GM18517 (cell line): ENCODE measurements around the gene CELA2A.
"Not testable (repeated sequence)": the region's sequence is repeated elsewhere in the genome, so short reads cannot be mapped to it uniquely, and the experiment has no call there.

Experiments
- ATAC-seq: cut with Tn5 transposase; IDR thresholded peaks from one replicate; pipeline ENCODE4 v1.9.1; 2021; ENCODE audit warnings: mild to moderate bottlenecking, moderate library complexity; ENCODE audit not compliant: unreplicated experiment

The CELA2A gene

DNA sequence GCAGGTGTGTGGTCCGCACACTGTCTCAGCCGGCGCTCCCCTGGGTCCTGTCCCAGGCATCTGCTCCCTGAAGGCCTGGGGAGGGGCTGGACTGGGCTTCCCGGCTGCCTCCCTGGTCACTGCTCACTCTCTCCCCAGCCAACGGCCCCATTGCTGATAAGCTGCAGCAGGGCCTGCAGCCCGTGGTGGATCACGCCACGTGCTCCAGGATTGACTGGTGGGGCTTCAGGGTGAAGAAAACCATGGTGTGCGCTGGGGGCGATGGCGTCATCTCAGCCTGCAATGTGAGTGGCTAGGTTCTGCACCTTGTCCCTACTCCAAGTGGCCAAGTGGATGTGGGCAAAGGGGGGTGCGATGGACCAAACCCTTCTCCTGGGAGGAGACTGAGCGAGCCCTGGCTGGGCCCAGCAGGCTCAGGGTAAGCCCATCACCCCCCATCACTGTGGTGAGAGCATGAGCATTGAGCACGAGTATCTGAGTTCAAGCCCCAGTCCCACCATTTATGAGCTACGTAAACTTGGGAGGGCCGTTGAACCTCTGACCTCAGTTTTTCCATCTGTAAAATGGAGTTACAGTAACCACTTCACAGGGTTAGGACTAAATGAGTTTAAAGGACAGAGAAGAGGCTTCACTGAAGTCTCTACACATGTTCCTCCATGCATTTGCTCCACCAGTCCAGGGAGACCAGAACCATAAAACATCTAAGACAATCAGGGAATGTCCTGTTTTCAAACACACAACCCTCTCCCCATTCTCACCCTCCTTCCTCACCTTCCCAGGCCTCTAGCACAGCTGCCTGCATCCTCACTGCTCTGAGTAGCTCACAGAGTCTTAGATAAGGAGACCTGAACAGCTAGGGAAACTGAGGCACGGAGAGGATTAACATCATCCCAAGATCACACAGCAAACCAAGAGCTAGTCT, 11.8 kb upstream of the CELA2A start:
- no peak for ATAC-seq

DNA sequence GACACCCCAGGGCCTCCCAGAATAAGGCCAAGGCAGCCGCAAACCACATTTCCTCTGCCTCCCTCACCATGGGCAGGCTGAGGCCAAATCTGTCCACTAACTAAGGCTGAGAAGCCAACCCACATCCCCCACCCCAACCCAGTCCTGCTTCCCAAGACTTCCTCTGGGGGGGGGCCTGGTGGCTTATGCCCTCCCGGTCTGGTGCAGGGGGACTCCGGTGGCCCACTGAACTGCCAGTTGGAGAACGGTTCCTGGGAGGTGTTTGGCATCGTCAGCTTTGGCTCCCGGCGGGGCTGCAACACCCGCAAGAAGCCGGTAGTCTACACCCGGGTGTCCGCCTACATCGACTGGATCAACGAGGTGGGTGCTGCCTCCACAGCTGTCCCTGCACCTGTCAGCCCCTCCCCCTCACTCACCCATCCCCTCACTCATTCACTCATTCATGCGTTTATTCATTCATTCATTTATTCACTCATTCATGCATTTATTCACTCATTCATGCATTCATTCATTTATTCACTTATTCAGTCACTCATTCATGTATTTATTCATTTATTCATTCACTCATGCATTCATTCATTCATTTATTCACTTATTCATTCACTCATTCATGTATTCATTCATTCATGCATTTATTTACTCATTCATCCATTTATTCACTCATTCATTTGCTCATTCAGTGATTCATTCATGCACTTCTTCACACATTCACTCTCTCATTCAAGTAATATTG, 11.0 kb upstream of the CELA2A start:
- ATAC-seq = no peak

DNA sequence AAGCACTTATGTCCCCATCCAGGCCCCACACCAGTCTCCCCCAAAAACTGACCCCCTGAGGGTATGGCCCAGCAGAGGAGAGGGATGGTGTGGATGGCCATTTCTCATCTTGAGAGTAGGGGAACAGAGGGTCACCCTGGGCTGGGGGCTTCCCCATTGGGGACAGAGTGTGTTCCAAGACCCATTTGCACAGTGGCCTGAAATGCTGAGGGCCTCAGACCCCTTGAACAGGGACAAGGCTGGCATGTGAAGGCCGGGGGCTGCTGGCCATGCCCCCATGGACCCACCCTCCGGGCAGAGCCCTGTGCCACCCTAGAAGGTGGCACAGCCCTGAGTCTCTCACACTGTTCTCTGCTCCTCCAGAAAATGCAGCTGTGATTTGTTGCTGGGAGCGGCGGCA, 10.3 kb upstream of the CELA2A start:
- no peak for ATAC-seq

DNA sequence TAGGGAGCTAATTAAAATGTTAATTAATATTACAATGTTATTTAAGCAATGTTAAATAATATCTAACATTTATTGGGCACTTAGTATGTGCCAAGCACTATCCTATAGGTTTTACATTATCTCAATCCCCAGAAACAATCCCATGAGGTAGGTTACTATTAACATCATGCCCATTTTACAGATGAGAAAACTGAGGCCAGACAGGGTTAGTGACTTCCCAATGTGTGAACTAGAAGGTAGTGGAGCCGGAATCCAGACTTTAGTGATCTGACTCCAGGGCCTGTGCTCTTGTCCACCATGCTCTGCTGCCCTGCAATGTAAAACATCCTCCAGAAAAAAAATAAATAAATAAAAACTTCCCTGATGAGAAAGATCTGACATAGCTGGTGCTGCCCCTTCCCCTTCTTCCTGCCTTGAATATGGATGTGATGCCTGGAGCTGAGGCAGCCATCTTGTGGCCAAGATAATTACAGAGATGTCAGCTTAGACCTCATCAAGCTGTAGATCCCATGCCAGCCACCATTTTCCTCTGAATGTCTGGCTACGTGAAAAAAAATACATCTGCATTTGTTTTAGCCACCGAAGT, 7.6 kb upstream of the CELA2A start:
- ATAC-seq = no peak

DNA sequence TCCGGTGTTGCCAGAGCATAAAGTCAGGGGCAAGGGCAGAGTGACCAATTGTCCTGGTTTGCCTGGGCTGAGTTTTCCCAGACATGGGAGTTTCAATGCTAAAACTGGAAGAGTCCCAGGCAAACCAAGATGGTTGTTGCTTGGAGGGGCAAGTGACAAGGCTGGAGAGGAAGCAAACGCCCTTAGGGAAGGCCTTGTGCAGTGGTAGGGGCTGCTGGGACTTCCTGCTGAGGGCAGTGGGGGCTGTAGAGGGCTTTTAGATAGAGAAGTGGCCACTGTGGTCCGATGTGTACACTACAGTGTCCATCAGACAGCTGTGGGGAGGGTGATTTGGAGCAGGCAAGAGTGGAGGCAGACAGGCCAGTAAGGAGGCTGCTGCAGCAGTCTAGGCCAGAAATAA, 7.0 kb upstream of the CELA2A start:
- ATAC-seq = no peak

DNA sequence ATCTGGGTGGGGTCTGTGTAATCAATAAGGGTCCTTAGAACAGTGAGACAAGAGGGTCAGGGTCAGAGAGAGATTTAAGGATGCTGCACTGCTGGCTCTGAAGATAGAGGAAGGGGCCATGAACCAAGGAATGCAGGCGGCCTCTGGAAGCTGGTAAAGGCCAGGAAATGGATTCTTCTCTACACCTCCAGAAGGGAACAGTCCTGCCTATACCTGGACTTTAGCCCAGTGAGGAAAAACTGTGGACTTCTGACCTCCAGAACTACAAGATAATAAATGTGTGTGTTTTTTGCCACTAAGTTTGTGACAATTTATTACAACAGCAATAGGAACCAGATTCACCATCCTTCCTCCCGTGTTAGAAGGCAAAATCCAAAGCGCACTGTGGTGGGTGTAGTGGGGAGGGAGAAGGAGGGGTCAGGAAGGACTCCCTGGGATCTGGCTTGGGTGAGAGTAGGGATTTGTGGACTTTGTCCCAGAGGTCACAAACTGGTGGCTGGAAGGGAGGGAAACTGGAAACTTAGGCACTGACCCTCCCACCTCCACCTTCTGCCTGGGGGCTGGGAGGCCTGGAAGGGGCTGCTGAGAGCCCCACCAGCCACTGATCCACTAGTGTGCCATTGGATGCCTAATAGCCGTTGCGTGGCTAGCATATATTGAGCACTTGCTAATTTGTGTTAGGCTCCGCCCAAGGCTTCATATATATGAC, 5.4 kb upstream of the CELA2A start:
- no peak for ATAC-seq

DNA sequence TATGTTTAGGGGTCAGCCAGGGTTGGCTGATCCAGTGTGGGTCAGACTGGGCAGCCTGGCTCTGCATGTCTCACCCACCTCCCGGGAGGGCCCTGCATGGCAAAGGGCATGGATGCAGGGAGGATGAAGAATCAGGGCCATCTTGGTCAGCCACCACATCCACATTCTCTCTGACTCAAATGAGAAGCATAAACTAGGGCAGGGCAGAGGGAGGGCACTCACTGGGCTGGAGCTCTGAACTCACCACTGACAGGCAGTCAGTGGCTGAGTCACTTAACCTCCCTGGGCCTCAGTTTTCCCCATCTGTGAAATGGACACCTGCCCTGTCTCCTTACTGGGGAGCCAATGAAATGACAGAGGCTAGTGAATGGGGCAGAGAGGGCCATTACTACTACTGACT, 4.3 kb upstream of the CELA2A start:
- ATAC-seq = no peak

DNA sequence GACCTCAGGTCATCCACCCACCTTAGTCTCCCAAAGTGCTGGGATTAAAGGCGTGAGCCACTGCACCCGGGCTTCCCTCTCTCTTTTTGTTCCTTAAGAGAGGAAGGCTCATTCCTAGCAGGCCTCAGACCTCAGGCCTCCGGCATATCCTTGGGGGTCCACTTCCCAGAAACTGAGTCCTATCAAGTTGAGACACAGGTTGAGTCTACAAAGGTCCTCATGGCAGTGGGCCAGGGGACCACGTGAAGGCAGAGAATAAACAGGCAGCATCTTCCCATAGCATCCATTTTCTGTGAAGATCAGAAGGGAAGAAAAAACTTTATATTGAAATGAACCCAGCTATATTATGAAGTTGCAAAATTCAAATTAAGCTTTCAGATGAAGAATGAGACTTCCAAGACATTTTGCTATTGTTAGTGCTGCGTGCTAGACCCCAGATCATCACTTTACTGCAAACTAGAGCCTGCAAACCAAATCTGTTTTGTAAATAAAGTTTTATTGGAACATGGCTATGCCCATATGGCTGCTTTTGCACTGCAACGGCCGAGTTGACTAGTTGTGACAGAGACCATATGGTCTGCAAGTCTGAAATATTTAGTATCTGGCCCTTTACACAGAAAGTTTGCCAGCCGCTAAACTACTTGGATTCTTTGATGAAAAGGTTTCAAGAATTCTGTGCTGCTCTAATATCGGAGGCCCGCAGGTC, 3.5 kb upstream of the CELA2A start:
- ATAC-seq = no peak

DNA sequence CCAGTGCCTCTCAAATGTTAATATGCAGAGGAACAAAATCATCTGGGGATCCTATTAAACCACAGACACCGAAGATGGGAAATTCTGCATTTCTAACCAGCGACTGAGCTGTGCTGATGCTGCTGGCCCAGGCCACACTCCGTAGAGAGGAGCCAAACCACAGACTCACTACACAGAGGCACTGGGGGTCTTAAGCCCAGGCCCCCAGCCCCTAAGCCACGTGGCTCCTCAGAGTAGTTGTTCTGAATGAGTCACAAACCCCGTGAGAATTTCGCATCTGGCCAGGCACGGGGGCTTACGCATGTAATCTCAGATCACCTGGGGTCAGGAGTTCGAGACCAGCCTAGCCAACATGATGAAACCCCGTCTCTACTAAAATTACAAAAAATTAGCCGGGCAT, 2.8 kb upstream of the CELA2A start:
- ATAC-seq = no peak

DNA sequence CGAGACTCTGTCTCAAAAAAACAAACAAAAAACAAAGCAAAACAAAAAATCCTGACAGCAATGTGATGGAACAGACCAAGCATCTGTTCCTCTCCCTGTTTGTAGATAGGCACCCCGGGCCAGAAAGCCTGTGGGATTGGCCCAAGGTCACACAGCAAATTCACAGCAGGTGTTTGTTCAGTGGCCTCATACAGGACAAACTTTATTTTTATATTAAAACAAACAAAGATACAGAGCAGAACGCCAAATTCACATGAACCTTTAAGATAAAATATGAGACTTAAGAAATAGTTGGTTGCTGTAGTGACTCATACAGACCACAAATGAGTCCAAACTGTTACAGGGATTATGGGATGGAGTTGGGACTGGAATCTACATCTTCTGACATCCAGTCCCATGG, 2.3 kb upstream of the CELA2A start:
- ATAC-seq = no peak

DNA sequence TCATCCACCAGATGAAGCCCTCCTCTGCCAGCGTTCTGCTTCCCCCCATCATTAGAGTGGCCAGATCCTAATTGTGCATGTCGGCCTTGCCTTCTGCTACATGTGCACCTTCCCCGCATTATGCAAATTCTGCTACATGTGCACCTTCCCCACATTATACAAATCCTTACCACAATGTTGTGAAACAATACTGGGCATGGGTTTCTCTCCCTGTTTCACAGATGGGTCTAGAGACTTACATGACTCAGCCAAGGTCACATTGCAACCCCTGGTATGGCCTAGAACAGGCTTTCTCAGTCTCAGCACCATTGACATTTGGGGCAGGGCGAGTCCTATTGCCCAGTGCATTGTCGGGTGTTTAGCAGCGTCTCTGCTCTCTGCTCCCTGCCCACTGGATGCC, 1.0 kb upstream of the CELA2A start:
- no peak for ATAC-seq

DNA sequence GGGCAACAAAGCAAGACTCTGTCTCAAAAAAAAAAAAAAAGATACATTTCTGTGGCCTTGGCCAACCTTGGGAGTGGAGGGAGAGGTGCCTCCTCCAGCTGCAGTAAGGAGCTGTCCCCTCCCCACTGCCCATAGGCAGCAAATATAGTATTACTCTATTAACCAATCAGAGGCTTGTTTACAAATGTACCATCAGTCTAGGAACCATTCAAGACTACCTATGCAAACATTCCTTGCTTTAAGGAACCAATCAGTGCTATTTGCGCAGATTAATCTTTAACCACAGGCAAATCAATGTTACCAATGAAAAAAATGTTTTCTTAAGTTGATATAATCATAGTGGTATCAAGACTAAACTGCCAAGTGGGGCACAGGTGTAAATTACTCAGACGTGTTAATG, 1.1 kb downstream of the CELA2A start:
- ATAC-seq = no peak

DNA sequence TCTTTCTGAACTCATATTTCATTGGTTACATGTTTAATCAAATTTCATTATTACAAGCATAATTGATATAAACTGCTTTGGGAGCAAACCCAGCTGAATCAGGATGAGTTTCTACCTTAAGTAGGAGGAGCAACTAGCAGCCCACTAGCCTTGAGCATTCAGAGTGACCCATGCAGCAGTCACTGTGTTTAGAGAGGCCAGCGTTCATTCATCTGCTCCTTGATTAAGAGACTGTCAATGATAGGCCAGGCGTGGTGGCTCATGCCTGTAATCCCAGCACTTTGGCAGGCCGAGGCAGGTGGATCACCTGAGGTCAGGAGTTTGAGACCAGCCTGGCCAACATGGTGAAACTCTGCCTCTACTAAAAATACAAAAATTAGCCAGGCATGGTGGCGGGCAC, 1.9 kb downstream of the CELA2A start:
- ATAC-seq = not testable (repeated sequence)

DNA sequence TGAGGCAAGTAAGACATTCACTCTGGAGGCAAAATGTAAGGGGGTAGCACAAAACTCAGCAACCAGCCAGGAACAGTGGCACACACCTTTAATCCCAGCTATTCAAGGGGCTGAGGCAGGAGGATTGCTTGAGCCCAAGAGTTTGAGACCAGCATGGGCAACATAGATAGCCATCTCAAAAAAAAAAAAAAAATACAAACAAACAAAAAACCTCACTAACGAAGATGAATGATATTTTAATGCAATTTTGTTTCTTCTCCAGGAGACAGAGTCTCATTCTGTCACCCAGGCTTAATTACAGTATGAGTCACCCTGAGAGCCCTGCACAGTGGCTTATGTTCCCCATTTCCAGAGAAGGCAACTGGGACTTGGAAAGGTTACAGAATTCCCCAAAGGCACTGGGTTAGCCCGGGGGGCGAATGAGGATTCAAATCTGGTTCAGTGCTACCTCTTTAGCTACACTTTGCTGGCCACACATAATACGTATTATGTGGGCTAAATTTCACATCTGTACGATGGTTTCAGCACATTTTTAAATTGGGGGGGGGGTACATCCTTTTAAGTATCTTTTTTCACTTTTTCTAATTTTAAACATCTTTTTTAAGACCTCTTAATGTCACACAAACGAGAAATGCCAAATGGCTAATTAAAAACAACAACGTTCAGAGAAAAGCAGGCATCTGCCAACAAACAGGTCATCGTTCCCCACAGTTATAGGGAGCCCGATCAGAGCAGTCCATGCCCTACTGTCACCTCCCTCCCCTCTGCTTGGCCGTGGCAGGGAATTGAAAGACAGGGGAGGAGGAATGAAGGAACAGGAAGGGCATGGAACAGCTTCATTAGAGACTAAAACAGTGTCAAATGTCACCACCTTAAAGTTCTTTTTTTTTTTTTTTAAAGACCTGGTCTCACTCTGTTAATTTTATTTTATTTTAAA, 3.5 kb downstream of the CELA2A start:
- ATAC-seq = no peak

DNA sequence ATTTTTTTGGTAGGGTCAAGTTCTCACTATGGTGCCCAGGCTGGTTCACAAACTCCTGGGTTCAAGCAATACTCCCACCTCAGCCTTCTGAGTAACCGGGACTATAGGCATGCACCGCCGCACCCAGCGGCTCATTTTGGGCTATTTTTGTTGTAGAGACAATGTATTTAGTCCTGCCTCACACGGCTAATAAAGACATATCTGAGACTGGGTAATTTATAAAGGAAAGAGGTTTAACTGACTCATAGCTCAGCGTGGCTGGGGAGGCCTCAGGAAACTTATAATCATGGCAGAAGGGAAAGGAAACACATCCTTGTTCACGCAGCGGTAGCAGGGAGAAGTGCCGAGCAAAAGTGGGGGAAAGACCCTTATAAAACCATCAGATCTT, 4.2 kb downstream of the CELA2A start:
- ATAC-seq = no peak

DNA sequence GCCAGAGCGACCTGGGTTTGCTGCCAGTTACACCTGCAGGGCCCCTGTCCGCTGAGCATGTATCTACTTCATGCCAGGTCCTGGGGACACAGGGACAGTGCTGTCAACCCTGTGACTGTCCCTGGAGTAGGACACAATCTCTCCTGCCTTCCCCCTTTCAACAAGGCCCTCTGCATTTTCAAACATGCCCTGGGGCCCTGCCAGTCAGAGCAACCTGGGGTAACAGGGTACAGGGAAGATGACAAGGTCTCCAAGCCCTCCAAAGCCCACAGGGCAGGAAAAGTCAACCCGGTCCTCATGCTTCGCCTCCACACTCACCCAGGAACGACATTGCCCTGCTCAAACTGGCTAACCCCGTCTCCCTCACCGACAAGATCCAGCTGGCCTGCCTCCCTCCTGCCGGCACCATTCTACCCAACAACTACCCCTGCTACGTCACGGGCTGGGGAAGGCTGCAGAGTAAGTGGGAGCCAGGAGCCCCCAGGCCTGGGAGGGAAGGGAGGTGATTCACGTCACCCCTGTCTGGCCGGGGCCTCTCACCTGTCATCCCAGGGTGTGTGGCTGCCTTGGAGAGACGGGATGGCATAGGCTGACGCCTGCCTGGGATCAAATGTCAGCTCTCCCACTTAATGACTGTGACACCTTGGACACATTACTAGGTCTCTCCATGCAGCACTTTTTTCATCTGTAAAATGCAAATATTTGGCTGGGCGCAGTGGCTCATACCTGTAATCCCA, 6.7 kb downstream of the CELA2A start:
- not testable (repeated sequence) for ATAC-seq

DNA sequence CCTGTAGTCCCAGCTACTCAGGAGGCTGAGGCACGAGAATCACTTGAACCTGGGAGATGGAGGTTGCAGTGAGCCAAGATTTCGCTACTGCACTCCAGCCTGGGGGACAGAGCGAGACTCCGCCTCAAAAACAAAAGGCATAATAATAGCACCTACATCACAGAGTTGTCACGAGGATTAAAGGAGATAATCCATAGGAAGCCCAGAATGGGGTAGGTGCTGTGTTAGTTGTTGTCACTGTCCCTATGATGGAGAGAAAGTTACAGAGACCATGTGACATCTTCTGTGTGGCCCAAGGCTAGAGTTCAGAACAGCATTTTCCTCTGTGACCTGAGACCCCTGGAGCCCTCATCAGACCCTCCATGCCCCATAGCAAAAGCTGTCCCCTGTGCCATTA, 7.4 kb downstream of the CELA2A start:
- not testable (repeated sequence) for ATAC-seq

DNA sequence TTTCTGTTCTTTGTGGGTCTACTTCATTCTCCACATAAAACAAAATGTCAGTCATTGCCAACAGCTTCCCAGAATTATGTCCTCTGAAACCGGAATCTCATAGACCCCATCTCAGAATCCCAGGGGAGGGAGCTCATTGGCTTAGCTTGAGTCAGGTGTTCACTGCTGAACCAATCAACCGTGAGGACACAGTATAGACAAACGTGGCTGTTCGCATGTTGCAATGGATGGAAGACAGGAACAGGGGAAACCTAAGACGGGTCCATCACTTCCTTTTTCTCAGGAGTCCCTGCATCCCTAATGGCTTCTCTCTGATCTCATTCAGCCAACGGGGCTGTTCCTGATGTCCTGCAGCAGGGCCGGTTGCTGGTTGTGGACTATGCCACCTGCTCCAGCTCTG, 9.1 kb downstream of the CELA2A start:
- ATAC-seq = no peak
